Measurements from ENCODE around the gene GNAQ. TPM values are rescaled to one million over a fixed set of nuclear protein-coding genes. Genes with fewer than 3 reads are reported as not detected.
"Not testable (repeated sequence)": the region's sequence is repeated elsewhere in the genome, so short reads cannot be mapped to it uniquely, and the experiment has no call there.

Gene GNAQ
- total and polyA plus RNA-seq, 2 donors from 2014 or later = 16.2 to 83.4 TPM

DNA sequence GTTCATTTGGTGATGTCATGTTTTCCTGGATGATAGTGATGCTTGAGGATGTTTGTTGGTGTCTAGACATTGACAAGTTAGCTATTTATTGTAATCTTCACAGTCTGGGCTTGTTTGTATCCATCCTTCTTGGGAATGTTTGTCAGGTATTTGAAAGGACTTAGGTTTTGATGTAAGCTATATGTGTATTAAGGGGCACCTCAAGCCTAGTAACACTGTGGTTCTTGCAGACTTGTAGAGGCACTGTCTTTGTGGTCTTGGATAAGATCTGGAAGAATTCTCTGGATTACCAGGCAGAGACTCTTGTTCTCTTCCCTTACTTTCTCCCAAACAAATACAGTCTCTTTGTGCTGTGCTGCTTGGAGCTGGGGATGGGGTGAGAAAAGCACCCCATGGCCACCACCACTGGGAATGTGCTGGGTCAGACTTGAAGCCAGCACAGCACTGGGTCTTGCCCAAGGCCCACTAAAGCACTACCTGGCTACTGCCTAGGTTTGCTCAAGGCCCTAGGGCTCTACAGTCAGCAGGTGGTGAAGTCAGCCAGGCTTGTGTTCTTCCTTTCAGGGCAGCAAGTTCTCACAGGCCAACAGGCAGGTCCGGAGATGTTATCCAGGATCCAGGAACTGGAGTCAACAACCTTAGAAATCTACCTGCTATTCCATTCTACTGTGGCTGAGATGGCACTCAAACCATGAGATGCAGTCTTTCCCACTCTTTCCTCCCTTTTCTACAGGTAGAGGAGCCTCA, 334.2 kb downstream of the GNAQ start:
- DNase-seq (no peak), FAIRE-seq (no peak)
- no peak overlapping the region for H3K4me3 ChIP-seq (ENCODE audit: low read length in 3 of 3)
- intact Hi-C loops (cut with DNase I) = no loop called here
- no peak overlapping the region for H3K27ac ChIP-seq (ENCODE audit: low read depth in 2 of 2, low read length in 2 of 2)
- no peak overlapping the region for H3K9ac ChIP-seq (ENCODE audit: low read length in 3 of 3)
- H3K4me1 ChIP-seq (ENCODE audit: control insufficient read depth in 2 of 3, insufficient read depth in 2 of 3, low read depth in 1 of 3, low read length in 3 of 3) = no peaks in the 10 kb centered on the region
- peaks cover 0 to 3% (median 0%) of the 10 kb centered on the region in 3 donors for H3K9me3 ChIP-seq (ENCODE audit: control insufficient read depth in 2 of 3, insufficient read depth in 1 of 3, low read length in 3 of 3)
- TF ChIP-seq, protein P1, sequence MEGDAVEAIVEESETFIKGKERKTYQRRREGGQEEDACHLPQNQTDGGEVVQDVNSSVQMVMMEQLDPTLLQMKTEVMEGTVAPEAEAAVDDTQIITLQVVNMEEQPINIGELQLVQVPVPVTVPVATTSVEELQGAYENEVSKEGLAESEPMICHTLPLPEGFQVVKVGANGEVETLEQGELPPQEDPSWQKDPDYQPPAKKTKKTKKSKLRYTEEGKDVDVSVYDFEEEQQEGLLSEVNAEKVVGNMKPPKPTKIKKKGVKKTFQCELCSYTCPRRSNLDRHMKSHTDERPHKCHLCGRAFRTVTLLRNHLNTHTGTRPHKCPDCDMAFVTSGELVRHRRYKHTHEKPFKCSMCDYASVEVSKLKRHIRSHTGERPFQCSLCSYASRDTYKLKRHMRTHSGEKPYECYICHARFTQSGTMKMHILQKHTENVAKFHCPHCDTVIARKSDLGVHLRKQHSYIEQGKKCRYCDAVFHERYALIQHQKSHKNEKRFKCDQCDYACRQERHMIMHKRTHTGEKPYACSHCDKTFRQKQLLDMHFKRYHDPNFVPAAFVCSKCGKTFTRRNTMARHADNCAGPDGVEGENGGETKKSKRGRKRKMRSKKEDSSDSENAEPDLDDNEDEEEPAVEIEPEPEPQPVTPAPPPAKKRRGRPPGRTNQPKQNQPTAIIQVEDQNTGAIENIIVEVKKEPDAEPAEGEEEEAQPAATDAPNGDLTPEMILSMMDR (IDR thresholded peaks at IDR 0.05; ENCODE audit: borderline replicate concordance, extremely low read depth, insufficient read depth) = no peak
- H3K27me3 ChIP-seq (ENCODE audit: control insufficient read depth, insufficient read depth, low read length) = no peaks in the 10 kb centered on the region
- no peaks in the 10 kb centered on the region for H3K36me3 ChIP-seq (ENCODE audit: control insufficient read depth in 2 of 3, insufficient read depth in 3 of 3, low read length in 3 of 3)

DNA sequence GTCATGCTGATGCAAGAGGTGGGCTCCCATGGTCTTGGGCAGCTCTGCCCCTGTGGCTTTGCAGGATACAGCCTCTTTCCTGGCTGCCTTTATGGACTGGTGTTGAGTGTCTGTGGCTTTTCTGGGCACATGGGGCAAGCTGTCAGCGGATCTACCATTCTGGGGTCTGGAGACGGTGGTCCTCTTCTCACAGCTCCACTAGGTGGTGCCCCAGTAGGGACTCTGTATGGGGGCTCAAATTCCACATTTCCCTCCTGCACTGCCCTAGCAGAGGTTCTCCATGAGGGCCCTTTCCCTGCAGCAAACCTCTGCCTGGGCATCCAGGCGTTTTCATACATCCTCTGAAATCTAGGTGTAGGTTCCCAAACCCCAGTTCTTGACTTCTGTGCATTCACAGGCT, 340.9 kb downstream of the GNAQ start:
- H3K4me1 ChIP-seq (ENCODE audit: control insufficient read depth in 2 of 3, insufficient read depth in 2 of 3, low read depth in 1 of 3, low read length in 3 of 3); FAIRE-seq; H3K9ac ChIP-seq (ENCODE audit: low read length in 3 of 3); H3K4me3 ChIP-seq (ENCODE audit: low read length in 3 of 3); H3K27ac ChIP-seq (ENCODE audit: low read depth in 2 of 2, low read length in 2 of 2); intact Hi-C loops (cut with DNase I); H3K9me3 ChIP-seq (ENCODE audit: control insufficient read depth in 2 of 3, insufficient read depth in 1 of 3, low read length in 3 of 3); H3K27me3 ChIP-seq (ENCODE audit: control insufficient read depth, insufficient read depth, low read length); DNase-seq; H3K36me3 ChIP-seq (ENCODE audit: control insufficient read depth in 2 of 3, insufficient read depth in 3 of 3, low read length in 3 of 3): not testable (repeated sequence)

- FAIRE-seq; intact Hi-C loops (cut with DNase I); H3K4me3 ChIP-seq (ENCODE audit: low read length in 3 of 3); H3K27ac ChIP-seq (ENCODE audit: low read depth in 2 of 2, low read length in 2 of 2); DNase-seq; H3K4me1 ChIP-seq (ENCODE audit: control insufficient read depth in 2 of 3, insufficient read depth in 2 of 3, low read depth in 1 of 3, low read length in 3 of 3); H3K36me3 ChIP-seq (ENCODE audit: control insufficient read depth in 2 of 3, insufficient read depth in 3 of 3, low read length in 3 of 3); H3K27me3 ChIP-seq (ENCODE audit: control insufficient read depth, insufficient read depth, low read length); H3K9ac ChIP-seq (ENCODE audit: low read length in 3 of 3); H3K9me3 ChIP-seq (ENCODE audit: control insufficient read depth in 2 of 3, insufficient read depth in 1 of 3, low read length in 3 of 3): not testable (repeated sequence)
These were observed 341.5 kb downstream of the GNAQ start for GRCh38 chr9:77690119-77690518.

DNA sequence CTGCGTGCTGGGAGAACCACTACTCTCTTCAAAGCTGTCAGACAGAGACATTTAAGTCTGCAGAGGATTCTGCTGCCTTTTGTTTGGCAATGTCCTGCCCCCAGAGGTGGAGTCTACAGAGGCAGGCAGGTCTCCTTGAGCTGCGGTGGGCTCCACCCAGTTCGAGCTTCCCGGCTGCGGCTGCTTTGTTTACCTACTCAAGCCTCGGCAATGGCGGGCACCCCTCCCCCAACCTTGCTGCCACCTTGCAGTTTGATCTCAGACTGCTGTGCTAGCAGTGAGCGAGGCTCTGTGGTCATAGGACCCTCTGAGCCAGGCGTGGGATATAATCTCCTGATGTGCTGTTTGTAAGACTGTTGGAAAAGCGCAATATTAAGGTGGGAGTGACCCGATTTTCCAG, 343.9 kb downstream of the GNAQ start:
- intact Hi-C loops (cut with DNase I) = not testable (repeated sequence)

DNA sequence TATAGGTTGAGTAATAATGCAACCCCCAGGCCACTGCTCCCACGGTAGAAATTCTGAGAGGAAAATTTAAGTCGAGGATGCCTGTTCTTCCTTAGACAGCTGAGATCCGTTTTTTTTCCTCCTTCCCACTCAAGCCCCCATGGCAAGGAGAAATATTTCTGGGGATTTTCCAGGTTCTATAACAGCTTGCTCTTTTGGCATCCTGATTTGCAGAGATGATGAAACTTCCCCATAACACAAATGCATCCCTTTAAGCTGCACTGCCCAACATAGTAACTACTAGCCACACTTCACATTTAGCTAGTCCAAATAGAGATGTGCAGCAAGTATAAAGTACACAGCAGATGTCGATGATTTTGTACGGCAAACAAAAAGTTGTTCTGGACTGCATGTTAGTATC, 351.0 kb downstream of the GNAQ start:
- Histone ChIP-seq H3K4me3 (ENCODE audit: low read length in 3 of 3) (no peak overlapping the region), H3K9ac (ENCODE audit: low read length in 3 of 3) (no peak overlapping the region), H3K36me3 (ENCODE audit: control insufficient read depth in 2 of 3, insufficient read depth in 3 of 3, low read length in 3 of 3) (no peaks in the 10 kb centered on the region), H3K9me3 (ENCODE audit: control insufficient read depth in 2 of 3, insufficient read depth in 1 of 3, low read length in 3 of 3) (no peaks in the 10 kb centered on the region), H3K27ac (ENCODE audit: low read depth in 2 of 2, low read length in 2 of 2) (no peak overlapping the region), H3K27me3 (ENCODE audit: control insufficient read depth, insufficient read depth, low read length) (no peaks in the 10 kb centered on the region), H3K4me1 (ENCODE audit: control insufficient read depth in 2 of 3, insufficient read depth in 2 of 3, low read depth in 1 of 3, low read length in 3 of 3) (no peaks in the 10 kb centered on the region)
- intact Hi-C loops (cut with DNase I) = no loop called here
- FAIRE-seq (no peak), DNase-seq (no peak)
- TF ChIP-seq, protein P1 (IDR thresholded peaks at IDR 0.05; ENCODE audit: borderline replicate concordance, extremely low read depth, insufficient read depth) = no peak

More for the DNA sequence above, 343.9 kb downstream of the GNAQ start:
- not testable (repeated sequence) for H3K9me3 ChIP-seq (ENCODE audit: control insufficient read depth in 2 of 3, insufficient read depth in 1 of 3, low read length in 3 of 3); H3K27me3 ChIP-seq (ENCODE audit: control insufficient read depth, insufficient read depth, low read length); FAIRE-seq; H3K9ac ChIP-seq (ENCODE audit: low read length in 3 of 3); H3K4me3 ChIP-seq (ENCODE audit: low read length in 3 of 3); H3K36me3 ChIP-seq (ENCODE audit: control insufficient read depth in 2 of 3, insufficient read depth in 3 of 3, low read length in 3 of 3); H3K27ac ChIP-seq (ENCODE audit: low read depth in 2 of 2, low read length in 2 of 2); DNase-seq; H3K4me1 ChIP-seq (ENCODE audit: control insufficient read depth in 2 of 3, insufficient read depth in 2 of 3, low read depth in 1 of 3, low read length in 3 of 3)
